ENCODE measurements around the gene NRN1. TPM values are rescaled to one million over a fixed set of nuclear protein-coding genes. Genes with fewer than 3 reads are reported as not detected.

The NRN1 gene
- total and polyA plus RNA-seq, 2 donors (not counting 3 experiments of a cell fraction or from before 2014, with no cell fraction given), result 12.8 to 26.2 TPM

GRCh38 chr6:5996714-5997419 lies 9.9 kb downstream of the NRN1 start:
- intact Hi-C loops (cut with micrococcal nuclease) (loop anchor here (1.0 kb wide), 5 partner anchors 11 to 575 kb away; no protein-coding TSS in a partner anchor), dilution Hi-C loops (cut with MboI; ENCODE audit: extremely low pct_ligation_motif_present, low sequenced_read_pairs) (no loop called here)
- no peaks in the 10 kb centered on the region for H3K79me2 ChIP-seq (ENCODE audit: control insufficient read depth, insufficient read depth, low read length)
- peak overlapping the region; percentile 76 for H3K9ac ChIP-seq (replicated peaks; ENCODE audit: extremely low read depth, insufficient read depth, low read length)
- peaks cover 34 to 76% of the 10 kb centered on the region in 2 experiments for H3K27me3 ChIP-seq (ENCODE audit: control insufficient read depth in 2 of 2, insufficient read depth in 2 of 2, low read length in 2 of 2)
- H3K4me3 ChIP-seq (replicated peaks in 1 of 3; ENCODE audit: insufficient read depth in 1 of 3, low read depth in 1 of 3, low read length in 3 of 3), result peak overlapping the region; percentile 56 to 99 (median 97)
- FAIRE-seq (peak; percentile 77), DNase-seq (ENCODE audit: low read depth, low spot score) (peak; percentile 59)
- peaks cover 9% of the 10 kb centered on the region for H3K4me1 ChIP-seq (ENCODE audit: control insufficient read depth, extremely low read depth, insufficient read depth, low read length)
- no TSS peak for BruUV-seq (replicated peaks)
- TF ChIP-seq EZH2 (IDR thresholded peaks at IDR 0.05; ENCODE audit: borderline replicate concordance, low read depth, low read length, severe bottlenecking) (peak; percentile 18), GATA2 (IDR thresholded peaks at IDR 0.05; ENCODE audit: insufficient read depth, insufficient read length, low read depth, low read length) (no peak)
- H3K4me2 ChIP-seq (ENCODE audit: insufficient read depth, low read length), result peak overlapping the region; percentile 99
- peak overlapping the region; percentile 32 for H3K27ac ChIP-seq (ENCODE audit: insufficient read depth, low read depth, low read length)
- H4K20me1 ChIP-seq (replicated peaks; ENCODE audit: control insufficient read depth, extremely low read depth, insufficient read depth, low read length), result no peaks in the 10 kb centered on the region
- H3K36me3 ChIP-seq (ENCODE audit: control insufficient read depth in 2 of 2, extremely low read depth in 1 of 2, insufficient read depth in 2 of 2, low read length in 2 of 2), result no peaks in the 10 kb centered on the region
- no peaks in the 10 kb centered on the region for H3K9me3 ChIP-seq (replicated peaks; ENCODE audit: control insufficient read depth, insufficient read depth, low read length)
- H3K9me1 ChIP-seq (replicated peaks; ENCODE audit: control insufficient read depth, extremely low read depth, insufficient read depth, low read length), result no peaks in the 10 kb centered on the region
- ChIA-PET CTCF (interaction anchor here (1.1 to 2.7 kb wide), 2 partner anchors 15 to 526 kb away, joined by 3 to 13 read pairs; no protein-coding TSS in a partner anchor), POLR2A (no interaction called here)
- H2AFZ ChIP-seq (ENCODE audit: low read depth, low read length), result peak overlapping the region; percentile 95

GRCh38 chr6:5995949-5996713 lies 10.6 kb downstream of the NRN1 start:
- Histone ChIP-seq H3K4me1 (ENCODE audit: control insufficient read depth, extremely low read depth, insufficient read depth, low read length) (peaks cover 9% of the 10 kb centered on the region), H3K79me2 (ENCODE audit: control insufficient read depth, insufficient read depth, low read length) (no peaks in the 10 kb centered on the region), H3K9me3 (replicated peaks; ENCODE audit: control insufficient read depth, insufficient read depth, low read length) (no peaks in the 10 kb centered on the region), H3K27me3 (ENCODE audit: control insufficient read depth in 2 of 2, insufficient read depth in 2 of 2, low read length in 2 of 2) (peaks cover 34 to 72% of the 10 kb centered on the region in 2 experiments), H3K4me2 (ENCODE audit: insufficient read depth, low read length) (peak overlapping the region; percentile 99), H3K27ac (ENCODE audit: insufficient read depth, low read depth, low read length) (peak overlapping the region; percentile 18), H3K9ac (replicated peaks; ENCODE audit: extremely low read depth, insufficient read depth, low read length) (peak overlapping the region; percentile 76), H3K4me3 (replicated peaks in 1 of 3; ENCODE audit: insufficient read depth in 1 of 3, low read depth in 1 of 3, low read length in 3 of 3) (peak overlapping the region; percentile 56 to 99 (median 97)), H2AFZ (ENCODE audit: low read depth, low read length) (peak overlapping the region; percentile 95), H3K9me1 (replicated peaks; ENCODE audit: control insufficient read depth, extremely low read depth, insufficient read depth, low read length) (no peaks in the 10 kb centered on the region), H3K36me3 (ENCODE audit: control insufficient read depth in 2 of 2, extremely low read depth in 1 of 2, insufficient read depth in 2 of 2, low read length in 2 of 2) (no peaks in the 10 kb centered on the region), H4K20me1 (replicated peaks; ENCODE audit: control insufficient read depth, extremely low read depth, insufficient read depth, low read length) (no peaks in the 10 kb centered on the region)
- peak; percentile 13 to 47 for TF ChIP-seq CTCF (IDR thresholded peaks at IDR 0.05; ENCODE audit: extremely low read depth in 1 of 2, insufficient read depth in 1 of 2, low read depth in 1 of 2, low read length in 2 of 2)
- peak; percentile 38 for TF ChIP-seq EZH2 (IDR thresholded peaks at IDR 0.05; ENCODE audit: borderline replicate concordance, low read depth, low read length, severe bottlenecking)
- no peak for TF ChIP-seq POLR2AphosphoS5 (IDR thresholded peaks at IDR 0.05; ENCODE audit: insufficient read depth, low read depth, low read length)
- POLR2A ChIA-PET, result no interaction called here
- no TSS peak for BruUV-seq (replicated peaks)
- CTCF ChIA-PET, result interaction anchor here (1.8 to 2.1 kb wide), 2 partner anchors 11 to 525 kb away, joined by 8 to 11 read pairs; partner anchors contain the start of gene NRN1
- intact Hi-C loops (cut with micrococcal nuclease), result loop anchor here (1.0 kb wide), 5 partner anchors 12 to 574 kb away; no protein-coding TSS in a partner anchor
- dilution Hi-C loops (cut with MboI; ENCODE audit: extremely low pct_ligation_motif_present, low sequenced_read_pairs), result no loop called here
- DNase-seq (ENCODE audit: low read depth, low spot score), result peak; percentile 79
- peak; percentile 73 for FAIRE-seq

Measured in endothelial cell of umbilical vein (primary cell).